HG03432 (cell line): ENCODE measurements around the gene BCOR.

ENCODE experiments used
- ATAC-seq: cut with Tn5 transposase; IDR thresholded peaks from one replicate; pipeline ENCODE4 v1.9.1; 2021; ENCODE audit warnings: mild to moderate bottlenecking, moderate library complexity; ENCODE audit not compliant: unreplicated experiment

The BCOR gene

DNA sequence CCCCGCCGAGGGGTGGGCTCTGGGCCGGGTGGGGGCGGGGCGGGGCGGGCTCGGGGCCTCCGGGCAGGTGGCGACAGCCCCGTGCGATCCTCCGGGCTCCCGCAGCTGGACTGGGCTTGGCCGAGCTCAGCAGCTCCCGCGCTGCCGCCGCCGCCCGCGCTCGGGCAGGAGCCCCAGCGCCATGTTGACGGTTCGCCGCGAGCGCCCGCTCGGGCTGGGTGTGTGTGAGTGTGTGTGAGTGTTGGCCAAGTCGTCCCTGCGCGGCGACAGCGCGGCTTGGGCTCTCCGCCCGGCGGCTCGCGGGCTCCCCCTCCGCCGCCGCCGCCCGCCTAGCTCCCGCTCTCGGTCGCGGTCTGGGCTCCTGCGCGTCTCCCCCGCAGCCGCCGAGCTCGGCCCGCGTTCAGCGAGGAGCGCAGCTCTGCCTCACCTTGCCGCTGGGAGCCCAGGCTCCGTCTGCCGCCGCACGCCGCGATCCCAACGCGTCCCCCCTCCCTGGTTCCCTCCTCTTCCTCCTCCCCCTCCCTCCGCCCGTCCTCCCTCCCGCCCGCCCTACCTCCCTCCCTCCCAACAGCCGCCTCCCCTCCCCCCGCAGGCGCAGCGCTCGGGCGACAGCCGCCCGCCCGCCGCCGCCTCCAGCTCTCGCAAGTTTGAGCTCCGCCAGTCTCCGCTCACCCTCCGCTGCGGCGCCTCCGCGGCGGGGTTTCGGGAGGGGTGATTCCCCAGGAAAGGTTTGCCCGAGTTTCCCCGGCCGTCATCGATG is at the start of gene BCOR:
BCOR (minus strand) TSS at position 455 of the 760 bp plus-strand sequence. CDS start 20,029 bp downstream, outside the sequence.
- ATAC-seq: peak; percentile 23

DNA sequence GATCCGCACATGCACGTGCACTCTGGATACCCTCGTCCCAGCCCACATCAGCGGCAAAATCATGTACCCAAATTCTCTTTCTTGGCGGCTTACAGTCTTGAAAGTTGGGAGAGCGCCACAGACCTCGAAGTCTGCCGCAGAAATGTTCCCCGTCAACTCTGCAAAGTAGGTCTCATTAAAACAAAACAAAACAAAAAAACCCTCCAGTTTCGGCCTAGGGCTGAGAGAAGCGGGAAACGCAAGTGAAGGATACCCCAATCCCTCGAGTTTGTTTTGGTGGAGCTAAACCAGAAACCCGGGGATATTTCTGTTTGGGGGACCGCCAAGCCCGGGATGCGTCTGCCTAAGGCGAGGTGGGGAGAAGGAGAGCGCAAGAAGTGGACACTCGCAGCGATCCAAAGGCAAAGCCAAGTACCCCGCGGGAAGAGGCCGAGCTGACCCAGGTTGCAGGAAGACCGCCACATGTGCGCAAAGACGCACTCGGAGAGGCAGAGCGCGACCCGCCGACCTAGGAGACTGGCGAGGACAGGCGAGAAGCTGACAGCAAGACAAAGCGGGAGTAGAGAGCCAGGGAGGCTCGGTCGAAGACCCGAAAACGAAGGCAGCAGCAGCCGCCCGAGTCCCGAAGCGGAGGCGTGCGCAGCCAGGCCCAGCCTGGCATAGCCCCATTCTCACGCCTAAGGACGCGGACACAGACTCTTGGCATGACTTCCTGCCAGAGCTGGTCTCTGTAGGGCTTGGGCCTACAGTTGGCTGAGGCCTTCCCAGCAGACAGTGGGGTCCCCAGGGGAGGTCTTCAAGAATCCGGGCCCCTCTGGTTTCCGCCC is 49.6 kb upstream of the BCOR start:
- ATAC-seq: no peak

DNA sequence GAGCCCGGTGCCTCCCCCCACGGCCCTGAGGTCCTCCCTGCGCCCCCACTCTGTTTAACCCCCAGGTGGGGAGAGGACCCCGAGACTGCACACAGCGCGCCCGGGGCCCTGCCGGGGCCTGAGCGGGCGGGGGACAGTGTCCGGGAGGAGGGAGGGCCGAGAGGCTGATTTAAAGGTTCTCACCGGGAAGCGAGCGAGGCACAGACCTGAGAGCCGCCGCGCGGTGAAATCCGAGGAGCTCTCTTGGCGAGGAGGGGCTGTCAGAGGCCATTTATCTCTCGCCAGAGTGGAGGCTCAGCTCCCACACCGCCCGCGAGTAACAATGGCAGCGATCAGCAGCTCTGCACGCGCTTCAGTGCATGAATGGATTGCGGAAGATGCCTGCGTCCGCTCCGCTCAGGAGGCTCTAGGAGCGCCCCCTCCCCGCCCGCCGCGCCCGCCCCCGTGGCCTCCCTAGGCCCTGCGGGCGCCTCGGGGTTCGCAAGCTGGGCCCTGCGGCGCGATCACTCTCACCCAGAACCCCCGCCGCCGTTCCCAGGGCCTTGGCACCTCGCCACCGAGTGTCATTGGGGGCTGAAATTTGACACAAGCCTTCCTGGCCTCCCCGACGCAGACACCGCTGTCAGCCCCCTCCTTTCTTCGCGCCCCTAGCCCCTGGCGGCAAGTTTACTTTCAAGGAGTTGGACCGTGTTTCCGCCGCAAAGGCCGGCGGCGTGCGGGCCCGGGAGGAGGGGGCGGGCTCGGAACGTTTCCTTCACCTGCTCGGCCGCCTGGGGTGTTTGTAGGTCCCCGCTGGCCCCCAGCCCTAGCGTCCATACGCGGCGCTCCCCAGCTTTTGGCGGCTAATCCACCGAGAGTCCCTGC is 48.7 kb upstream of the BCOR start:
- ATAC-seq: no peak

DNA sequence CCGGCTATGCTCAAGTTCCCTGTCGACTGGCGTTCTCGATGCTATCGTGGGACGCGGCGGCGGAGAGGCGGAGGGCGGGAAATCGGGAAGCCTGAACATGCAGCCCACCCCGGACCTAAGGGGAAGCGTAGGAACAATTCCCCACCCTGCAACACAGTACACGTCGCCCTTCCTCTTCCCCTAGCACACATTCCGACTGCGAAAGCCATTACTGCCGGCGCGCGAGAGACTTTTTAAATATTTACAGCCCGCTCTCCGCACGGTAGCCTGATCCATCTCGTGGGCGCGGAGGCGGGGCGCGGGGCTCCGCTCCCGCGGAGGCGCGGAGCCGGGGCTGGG is 48.1 kb upstream of the BCOR start:
- ATAC-seq: no peak

DNA sequence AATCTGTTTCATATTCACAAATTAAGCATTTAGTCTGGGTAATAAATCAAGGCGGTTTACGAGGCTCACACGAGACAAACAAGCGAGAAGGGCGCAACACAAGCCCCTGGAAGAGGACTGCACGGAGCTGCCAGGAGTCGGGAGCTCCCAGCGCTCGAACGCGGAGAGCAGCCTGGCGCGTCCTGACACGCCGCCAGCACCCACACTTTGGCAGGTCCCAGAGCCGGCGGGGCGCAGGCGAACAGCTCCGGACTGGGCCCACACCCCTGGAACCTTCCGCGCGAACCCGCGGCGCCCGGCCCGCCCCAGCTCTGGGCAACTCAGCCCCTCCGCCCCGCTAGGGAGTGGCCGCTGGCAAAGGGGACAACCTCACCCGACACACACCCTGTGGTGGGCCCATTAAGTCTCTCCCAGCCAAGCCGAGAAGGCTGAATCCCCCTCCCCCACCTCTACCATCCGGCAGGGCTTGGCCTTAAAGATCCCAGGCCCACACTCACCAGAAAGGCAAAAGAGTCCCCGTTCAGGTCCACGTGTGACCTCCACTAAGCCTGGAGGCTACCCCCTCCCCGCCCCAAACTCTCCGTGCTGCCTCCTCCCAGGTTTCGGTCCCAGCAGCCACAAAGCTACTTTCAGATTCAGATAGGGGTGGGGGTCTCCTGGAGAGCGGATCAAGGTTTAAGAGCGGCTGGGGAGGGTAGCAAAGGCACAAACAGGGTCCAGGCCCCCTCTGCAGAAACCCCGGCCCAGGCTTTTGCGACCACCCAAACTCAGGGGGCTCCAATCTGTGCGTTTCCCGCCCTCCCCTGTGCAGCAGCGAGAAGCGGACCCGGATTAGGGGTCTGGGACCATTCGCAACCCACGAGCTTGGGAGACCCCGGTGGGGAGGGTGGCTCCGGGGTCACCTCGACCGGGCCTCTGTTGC is 47.5 kb upstream of the BCOR start:
- ATAC-seq: no peak

DNA sequence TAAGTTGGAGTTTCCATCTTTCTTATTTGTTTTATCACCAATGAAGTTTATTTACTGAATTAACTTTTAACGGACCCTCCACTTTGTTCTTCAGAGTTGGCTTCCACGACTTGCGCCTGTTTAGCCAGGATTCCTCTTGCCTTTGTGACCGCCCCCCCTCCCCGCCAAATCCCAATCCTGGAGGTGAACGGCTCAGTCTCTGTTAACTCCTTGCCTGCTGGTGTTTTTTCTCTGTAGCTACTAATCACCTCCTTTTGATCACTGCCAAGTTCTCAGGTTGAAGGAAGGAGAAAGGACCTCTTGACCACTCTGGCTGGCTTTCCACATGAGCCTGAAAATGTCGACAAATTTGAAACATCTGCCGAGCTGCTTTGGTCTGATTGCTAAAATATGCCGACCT is 46.8 kb upstream of the BCOR start:
- no peak for ATAC-seq

DNA sequence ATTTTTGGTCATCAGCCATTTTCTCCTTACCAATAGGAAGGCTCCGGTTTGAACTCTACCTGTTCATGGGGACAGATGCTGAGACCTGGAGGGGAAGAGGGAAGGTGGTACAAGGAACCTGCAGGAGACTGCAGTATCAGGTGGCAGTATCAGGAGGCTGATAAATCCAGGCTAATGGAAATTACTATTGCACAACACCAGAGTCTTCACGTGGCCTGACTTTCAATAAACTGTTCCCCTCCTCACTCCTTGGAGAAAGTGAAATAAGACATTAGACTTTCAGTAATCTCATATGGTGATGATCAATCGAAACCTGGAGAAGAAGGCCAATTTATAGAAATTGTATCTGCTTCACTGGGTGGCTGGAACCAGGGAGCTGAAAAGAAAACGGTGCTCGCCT is 46.2 kb upstream of the BCOR start:
- ATAC-seq: no peak

DNA sequence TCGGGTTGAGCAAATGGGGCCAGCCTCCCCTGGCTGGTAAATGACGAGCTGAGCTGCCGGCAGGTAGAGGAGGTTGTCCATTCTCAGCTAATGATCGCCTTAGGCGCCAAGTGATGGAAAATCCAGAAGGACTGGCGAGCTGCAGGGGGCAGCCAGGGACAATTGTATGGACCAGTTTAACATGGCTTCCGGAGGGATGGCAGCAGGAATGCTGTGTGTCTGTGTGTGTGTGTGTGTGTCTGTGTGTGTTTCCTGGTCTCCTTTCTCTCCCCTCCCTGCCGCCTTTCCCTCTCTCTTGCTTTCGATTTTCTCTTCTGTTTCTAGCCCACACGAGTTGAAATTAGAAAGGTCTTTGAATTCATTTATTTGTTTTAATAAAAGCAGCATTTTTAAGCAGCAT is 45.2 kb upstream of the BCOR start:
- no peak for ATAC-seq

DNA sequence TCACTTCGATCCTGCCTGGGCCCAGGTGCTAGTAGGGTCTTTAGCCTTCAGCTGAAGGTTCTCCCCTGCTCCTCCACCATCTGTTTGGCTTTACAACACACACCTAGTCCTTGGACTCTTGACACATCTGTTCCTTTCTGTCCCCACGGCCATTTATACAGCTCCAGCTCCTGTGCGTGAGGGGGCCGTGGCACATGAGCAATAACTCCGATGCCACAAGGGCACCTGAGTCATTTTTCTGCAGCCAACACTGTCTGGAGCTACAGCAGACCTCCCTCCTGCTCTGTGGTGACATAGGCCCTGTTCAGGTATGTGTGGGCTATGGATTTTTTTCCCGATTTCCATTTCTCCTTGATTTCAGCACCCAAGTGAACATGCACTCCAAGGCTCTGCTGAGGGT is 44.7 kb upstream of the BCOR start:
- no peak for ATAC-seq

DNA sequence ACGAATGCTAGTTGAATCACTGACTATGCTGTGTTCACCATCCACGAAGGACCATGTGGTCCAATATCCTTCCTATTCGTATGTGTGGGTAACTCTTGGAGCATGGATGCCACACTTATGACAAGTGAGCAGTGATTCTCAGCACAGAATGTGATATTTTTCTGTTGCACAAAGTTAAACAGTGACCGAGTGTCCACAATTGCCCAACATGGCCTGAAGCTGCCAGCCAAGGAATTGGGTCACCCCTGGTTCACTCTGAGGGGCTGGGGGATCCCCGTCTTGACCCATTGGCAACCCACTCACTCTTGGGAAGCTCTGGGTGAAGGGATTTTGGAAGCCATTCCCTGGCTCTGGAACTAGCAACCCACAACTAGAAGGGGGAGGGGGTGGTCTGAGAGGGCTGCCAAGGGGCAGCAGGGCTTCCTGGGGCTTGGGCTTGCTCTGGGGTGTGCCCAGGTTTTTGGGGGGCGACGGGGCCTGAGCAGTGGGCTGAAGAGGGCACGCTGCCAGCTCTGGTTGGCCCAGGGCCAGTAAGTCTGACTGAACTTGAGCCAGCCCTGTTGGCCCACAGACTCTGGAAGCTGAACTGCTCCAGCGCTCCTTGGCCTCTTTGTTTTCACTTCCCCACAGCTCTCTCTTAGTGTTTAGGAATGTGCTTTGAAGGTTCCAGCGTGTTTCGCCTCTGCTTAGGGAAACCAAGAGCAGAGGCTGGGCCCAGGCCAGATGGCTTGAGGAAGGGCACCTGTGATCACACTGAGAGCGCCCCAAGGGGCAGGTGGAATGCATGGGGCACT is 43.1 kb upstream of the BCOR start:
- ATAC-seq: no peak

DNA sequence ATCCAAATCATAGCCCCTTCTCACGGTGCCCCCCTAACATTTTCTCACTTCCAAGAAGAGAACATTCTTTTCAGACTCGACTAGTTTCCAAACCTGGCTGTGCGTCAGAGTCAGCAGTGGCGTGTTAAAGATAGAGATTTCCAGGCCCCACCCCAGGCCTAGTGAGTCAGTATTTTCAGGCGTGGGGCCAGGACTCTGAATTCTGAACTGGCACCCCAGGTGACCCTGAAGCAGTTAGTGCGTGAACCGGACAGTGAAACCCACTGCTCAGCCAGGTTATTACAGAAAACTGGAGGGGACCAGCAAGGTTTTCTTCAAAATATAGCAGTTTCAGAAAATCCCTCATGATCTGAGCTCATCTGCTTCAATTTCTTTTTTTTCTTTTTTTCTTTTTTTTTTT is 35.0 kb upstream of the BCOR start:
- ATAC-seq: no peak

DNA sequence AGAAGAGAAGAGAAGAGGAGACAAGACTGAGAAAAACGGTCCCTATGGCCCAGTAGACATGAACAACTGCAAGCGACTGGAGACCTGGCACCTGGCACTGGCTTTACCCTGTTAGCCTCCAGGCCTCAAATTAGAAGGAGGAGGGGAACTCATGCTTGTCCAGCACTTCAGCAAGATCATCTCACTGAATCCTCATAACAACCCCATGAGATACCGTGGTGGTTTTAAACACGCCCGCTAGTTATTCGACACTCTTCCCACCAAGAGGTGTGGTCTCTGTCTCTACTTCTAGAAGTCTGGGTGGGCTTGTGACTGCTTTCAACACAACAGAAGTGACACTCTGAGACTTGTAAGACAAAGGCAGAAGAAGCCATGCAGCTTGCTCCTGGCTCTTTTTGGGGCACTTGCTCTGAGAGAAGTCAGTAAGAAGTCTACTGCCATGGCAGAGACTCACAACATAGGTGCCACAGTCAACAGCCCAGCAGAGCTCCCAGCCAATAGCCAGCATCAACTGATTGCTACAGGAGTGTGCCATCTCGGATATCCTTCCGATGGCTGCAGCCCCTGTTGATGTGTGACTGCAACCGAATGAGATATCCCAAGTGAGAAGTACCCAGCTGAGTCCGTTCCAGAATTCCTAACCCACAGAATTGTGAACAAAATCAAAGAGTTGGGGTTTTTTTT is 34.0 kb upstream of the BCOR start:
- ATAC-seq: no peak

DNA sequence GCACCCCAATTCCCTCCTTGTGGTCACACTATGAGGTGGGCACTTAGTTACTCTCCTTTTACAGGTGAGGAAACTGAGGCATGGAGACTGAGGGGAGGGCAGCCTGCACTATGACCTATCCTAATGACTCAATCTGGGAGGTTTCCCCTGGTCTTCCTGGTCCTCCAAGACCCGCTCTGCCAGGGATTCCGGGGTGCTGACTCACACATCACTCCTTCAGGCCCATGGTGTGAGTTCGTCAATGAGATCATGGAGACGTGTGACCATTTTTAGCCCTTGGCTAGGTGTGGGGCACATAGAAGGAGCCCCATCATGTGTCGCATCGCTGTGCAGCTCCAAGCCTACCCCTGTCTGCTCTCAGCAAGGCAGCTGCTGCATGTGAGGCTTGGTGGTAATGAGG is 32.4 kb upstream of the BCOR start:
- ATAC-seq: no peak

DNA sequence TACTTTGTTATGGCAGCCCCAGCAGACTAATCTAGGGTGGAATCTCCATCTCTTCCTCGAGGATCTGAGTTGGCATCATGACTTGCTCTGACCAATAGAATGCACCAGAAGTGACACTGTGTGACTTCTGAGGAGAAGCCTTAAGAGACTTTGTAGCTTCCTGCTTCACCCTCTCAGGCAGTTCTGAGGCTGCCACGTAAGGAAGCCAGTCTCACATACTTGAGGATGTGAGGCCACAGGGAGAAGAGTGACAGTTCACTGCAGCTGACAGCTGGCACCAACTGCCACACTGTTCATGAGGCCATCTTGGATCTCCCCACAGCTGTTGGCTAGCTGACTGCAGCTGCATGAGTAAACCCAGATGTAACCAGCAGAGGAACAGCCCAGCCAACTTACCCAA is 29.3 kb upstream of the BCOR start:
- ATAC-seq: no peak

DNA sequence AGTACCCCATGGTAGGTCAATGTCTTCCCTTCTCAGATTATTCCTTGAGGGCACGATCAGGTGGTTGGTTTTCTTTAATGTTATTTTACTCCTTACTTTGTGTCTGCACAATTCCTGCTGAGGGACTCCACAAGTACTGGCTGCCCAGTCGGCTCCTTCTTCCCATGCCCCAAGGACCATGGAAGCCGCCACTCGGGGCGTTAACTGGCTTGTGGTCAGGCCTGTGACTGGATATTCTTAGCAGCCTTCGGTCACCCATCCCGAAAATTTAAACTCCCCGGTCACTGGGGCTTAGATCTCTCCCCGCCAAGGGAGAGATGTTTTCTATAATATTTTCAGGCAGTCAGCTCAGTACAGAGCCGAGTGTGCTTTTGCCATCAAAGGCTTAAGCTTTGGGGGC is 24.7 kb upstream of the BCOR start:
- ATAC-seq: no peak

DNA sequence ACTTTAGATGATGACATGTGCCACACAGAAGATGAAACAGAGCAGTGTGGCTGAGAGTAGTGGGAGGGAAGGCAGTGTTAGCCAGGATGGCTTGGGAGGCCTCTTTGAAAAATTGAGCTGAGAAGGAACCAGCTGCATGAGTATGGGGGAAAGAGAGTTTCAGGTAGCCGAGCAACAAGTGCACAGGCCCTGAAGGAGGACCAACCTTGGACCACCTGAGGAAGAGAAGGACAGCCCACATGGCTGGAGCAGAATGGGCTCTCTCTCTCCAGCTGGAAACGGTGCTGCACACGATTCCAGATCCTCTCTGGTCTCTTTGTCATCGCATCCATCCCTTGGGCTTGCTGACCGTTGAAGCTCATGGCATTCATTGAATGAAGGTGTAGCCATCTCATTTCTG is 23.9 kb upstream of the BCOR start:
- ATAC-seq: no peak

DNA sequence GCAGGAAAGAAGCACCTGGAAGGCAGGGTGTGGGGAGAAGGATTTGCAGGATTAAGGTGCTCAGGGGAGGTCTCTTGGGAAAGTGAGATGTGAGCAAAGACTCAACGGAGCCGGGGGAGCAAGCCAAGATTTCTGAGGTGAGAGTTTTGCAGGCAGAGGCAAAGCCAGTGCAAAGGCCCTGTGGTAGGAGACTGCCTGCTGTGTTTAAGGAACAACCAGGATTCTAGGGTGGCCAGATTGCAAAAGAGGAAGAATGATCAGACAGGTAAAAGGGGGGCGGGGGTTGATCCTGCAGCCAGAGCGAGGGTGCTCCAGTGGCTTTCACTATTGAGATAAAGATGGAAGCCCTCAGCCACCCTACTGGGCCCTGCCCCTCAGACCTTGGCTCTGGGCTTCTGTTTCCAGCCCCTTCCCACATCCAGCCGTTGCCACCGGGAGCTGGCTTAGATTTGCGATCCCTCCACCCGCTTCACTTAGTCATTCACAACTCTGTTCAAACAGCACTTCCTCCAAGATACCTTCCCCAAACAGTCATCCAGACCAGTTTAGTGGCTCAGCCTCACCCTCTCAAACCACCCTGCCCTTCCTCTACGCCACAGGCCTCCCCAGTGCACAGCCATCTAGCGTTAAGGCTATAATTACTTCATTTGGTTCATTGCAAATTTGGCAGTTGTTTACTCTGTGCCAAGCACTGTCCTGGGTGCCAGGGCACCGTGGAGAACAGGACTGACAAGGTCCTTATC is 23.3 kb upstream of the BCOR start:
- ATAC-seq: no peak

DNA sequence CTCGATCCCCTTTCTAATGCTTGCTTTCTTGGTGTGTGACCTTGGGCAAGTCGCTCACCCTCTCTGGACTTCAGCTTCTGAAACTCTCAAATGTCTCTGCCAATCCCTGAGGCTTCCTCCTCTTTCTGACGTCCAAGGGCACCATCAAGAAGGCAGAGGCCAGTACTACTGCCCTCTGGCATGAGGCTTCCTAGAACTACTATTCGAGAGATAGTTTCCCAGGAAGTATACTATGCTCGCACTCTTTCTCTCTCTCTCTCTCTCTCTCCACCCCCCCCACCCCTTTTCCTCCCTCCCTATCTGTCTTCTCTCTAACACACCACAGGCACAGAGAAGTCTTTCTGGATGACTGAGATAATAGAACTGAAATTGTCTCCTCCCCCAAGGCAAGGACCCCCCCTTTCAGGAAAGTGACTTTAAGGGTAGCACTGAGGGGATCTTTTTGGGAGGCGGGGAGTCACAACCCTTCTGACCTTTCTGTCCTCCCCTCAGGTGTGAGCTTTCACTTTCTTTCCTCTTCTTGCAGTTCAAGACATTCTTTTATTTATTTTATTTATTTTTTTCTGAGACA is 20.0 kb upstream of the BCOR start:
- no peak for ATAC-seq
